ENCODE data around the gene DGKZ.
"Not testable (repeated sequence)": the region's sequence is repeated elsewhere in the genome, so short reads cannot be mapped to it uniquely, and the experiment has no call there.

DGKZ gene

DNA sequence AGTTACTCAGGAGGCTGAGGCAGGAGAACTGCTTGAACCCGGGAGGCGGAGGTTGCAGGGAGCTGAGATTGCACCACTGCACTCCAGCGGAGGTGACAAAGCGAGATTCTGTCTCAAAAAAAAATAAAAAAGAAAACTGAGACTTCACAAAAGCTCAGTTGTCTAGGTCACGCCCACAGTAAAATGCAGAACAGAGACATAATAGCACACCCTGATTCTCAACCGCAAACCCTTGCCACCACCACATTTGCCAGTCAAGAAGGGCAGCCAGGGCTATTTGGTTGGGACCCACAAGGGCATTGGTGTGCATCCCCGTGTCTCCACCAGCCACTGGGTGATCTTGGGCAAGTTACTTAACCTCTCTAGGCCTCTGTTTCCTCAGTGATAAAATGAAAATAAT lies 44.4 kb upstream of the DGKZ start:
- Histone ChIP-seq H3K9me3 (no peaks in the 10 kb centered on the region), H3K4me3 (no peak overlapping the region), H3K36me3 (no peaks in the 10 kb centered on the region), H3K27ac (no peak overlapping the region), H3K4me1 (no peaks in the 10 kb centered on the region), H3K27me3 (peaks cover 0 to 9% of the 10 kb centered on the region in 2 donors)
- TF ChIP-seq, protein P1, sequence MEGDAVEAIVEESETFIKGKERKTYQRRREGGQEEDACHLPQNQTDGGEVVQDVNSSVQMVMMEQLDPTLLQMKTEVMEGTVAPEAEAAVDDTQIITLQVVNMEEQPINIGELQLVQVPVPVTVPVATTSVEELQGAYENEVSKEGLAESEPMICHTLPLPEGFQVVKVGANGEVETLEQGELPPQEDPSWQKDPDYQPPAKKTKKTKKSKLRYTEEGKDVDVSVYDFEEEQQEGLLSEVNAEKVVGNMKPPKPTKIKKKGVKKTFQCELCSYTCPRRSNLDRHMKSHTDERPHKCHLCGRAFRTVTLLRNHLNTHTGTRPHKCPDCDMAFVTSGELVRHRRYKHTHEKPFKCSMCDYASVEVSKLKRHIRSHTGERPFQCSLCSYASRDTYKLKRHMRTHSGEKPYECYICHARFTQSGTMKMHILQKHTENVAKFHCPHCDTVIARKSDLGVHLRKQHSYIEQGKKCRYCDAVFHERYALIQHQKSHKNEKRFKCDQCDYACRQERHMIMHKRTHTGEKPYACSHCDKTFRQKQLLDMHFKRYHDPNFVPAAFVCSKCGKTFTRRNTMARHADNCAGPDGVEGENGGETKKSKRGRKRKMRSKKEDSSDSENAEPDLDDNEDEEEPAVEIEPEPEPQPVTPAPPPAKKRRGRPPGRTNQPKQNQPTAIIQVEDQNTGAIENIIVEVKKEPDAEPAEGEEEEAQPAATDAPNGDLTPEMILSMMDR (IDR thresholded peaks at IDR 0.05): no peak
- intact Hi-C loops (cut with DNase I; ENCODE audit: low total_unique reads): no loop called here
- DNase-seq: no peak

DNA sequence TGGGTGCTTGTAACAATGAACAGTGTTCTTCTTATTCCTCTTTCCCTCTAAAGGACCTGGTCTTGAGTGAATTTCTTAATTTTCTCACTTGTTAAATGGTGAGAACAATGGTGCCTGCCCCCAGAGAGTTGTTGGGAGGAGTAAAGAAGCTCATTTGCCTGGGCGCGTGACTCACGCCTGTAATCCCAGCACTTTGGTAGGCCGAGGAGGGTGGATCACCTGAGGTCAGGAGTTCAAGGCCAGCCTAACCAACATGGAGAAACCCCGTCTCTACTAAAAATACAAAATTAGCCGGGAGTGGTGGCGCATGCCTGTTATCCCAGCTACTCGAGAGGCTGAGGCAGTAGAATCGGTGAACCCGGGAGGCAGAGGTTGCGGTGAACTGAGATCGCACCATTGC lies 43.2 kb upstream of the DGKZ start:
- H3K4me1 ChIP-seq; H3K27ac ChIP-seq; H3K36me3 ChIP-seq; DNase-seq; H3K4me3 ChIP-seq; intact Hi-C loops (cut with DNase I; ENCODE audit: low total_unique reads); H3K9me3 ChIP-seq; H3K27me3 ChIP-seq: not testable (repeated sequence)

DNA sequence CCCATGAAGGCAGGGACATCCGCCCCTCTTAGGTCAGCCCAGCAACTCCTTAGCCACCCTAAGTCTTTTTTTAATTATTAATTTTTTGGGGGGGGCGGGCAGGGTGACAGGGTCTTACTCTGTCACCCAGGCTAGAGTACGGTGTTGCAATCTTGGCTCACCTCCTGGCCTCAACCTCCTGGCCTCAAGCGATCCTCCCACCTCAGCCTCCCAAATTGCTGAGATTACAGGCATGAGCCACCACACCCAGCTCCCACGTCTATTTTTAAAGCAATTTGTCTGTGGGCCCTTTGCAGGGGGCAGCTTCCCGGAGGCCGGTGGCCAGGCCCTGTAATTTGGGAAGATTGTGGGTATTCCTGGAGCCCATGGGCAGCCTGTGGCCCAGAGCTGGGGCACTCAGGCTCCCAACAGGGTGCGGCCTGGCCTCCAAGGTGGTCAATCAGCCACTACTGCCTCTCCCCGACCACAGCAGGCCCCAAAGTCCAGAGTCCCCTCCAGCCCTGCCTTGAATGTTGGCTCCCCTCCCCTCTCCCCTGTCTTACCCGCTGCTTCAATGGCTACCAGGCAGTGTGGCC lies 42.6 kb upstream of the DGKZ start:
- Histone ChIP-seq H3K9me3 (no peaks in the 10 kb centered on the region), H3K4me1 (no peaks in the 10 kb centered on the region), H3K4me3 (no peak overlapping the region), H3K27ac (no peak overlapping the region), H3K27me3 (peaks cover 0 to 8% of the 10 kb centered on the region in 2 donors), H3K36me3 (no peaks in the 10 kb centered on the region)
- TF ChIP-seq, protein P1 (IDR thresholded peaks at IDR 0.05): no peak
- intact Hi-C loops (cut with DNase I; ENCODE audit: low total_unique reads): no loop called here
- no peak for DNase-seq

DNA sequence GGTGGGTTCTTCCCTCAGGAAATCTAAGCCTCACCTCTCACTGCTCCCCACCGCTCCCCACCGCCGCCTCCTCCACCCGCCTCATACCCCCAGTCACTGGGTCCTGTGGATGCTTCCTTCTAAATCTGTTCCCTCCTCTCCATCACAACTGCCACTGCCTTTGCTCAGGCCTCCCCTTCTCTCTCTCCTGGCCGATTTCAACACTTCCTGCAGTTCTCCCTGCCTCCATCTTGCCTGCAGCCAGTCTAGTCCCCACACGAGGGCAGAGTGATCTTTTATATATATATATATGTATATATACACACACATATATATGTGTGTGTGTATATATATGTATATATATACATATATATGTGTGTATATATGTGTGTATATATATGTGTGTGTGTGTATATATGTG lies 42.0 kb upstream of the DGKZ start:
- H3K36me3 ChIP-seq: no peaks in the 10 kb centered on the region
- H3K4me3 ChIP-seq: no peak overlapping the region
- peaks cover 0 to 6% of the 10 kb centered on the region in 2 donors for H3K27me3 ChIP-seq
- no peak for DNase-seq
- TF ChIP-seq, protein P1 (IDR thresholded peaks at IDR 0.05): no peak
- H3K9me3 ChIP-seq: no peaks in the 10 kb centered on the region
- intact Hi-C loops (cut with DNase I; ENCODE audit: low total_unique reads): no loop called here
- no peaks in the 10 kb centered on the region for H3K4me1 ChIP-seq
- no peak overlapping the region for H3K27ac ChIP-seq

DNA sequence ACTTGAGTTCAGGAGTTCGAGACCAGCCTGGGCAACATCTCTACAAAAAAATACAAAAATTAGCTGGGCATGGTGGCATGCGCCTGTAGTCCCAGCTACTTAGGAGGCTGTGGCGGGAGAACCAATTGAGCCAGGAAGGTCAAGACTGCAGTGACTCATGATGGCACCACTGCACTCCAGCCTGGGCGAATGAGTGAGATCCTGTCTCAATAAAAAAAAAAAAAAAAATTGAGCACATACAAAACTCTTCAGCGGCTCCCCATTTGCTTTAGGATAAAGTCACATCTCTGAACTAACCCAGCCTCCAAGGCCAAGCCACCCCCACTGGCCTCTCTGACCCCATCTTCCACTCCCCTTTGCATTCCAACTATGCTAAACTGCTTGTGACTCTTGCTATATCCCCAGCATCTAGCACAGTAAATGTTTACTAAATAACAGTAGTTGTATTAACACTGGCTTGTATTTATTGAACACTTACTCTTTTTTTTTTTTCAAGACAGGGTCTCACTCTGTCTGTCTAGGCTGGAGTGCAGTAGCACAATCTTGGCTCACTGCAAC lies 40.9 kb upstream of the DGKZ start:
- DNase-seq: no peak
- Histone ChIP-seq H3K4me1 (no peaks in the 10 kb centered on the region), H3K9me3 (no peaks in the 10 kb centered on the region), H3K36me3 (no peaks in the 10 kb centered on the region), H3K27ac (no peak overlapping the region), H3K4me3 (no peak overlapping the region), H3K27me3 (peaks cover 0 to 6% of the 10 kb centered on the region in 2 donors)
- TF ChIP-seq, protein P1 (IDR thresholded peaks at IDR 0.05): no peak
- intact Hi-C loops (cut with DNase I; ENCODE audit: low total_unique reads): loop anchor here (2.0 kb wide), 1 partner anchor 68 kb away; no protein-coding TSS in a partner anchor

DNA sequence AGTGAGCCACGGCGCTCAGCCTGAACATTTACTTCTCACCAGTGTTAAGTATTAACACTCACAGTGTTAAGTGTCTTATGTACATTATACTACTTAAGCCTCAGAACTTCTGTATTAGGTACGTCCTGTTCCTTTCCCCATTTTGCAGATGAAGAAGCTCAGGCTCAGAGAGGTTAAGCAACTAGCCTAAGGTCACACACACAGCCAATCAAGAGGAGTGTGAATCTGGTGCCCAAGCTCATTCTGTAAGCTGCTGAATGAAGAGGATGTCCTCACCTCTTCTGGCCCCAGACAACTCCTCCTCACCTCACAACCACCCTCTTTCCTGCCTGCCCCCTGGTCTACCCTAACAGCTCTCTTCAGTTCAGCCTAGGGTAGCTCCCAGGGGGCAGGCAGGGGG lies 39.9 kb upstream of the DGKZ start:
- H3K36me3 ChIP-seq: no peaks in the 10 kb centered on the region
- no peak overlapping the region for H3K4me3 ChIP-seq
- no peaks in the 10 kb centered on the region for H3K9me3 ChIP-seq
- no peaks in the 10 kb centered on the region for H3K4me1 ChIP-seq
- peaks cover 0 to 6% of the 10 kb centered on the region in 2 donors for H3K27me3 ChIP-seq
- intact Hi-C loops (cut with DNase I; ENCODE audit: low total_unique reads): loop anchor here (2.0 kb wide), 1 partner anchor 69 kb away; no protein-coding TSS in a partner anchor
- TF ChIP-seq, protein P1 (IDR thresholded peaks at IDR 0.05): no peak
- DNase-seq: no peak
- no peak overlapping the region for H3K27ac ChIP-seq
